ENCODE measurements around the gene QDPR. TPM values are rescaled to one million over a fixed set of nuclear protein-coding genes. Genes with fewer than 3 reads are reported as not detected.

The QDPR gene
- total RNA-seq, 1 donor from 2014 or later, result 25.2 TPM

- H3K4me3 Mint-ChIP-seq, result no peak overlapping the region
- H3K9me3 Mint-ChIP-seq, result no peaks in the 10 kb centered on the region
- peaks cover 10% of the 10 kb centered on the region for H3K4me1 Mint-ChIP-seq
- no peak for TF ChIP-seq CTCF (IDR thresholded peaks at IDR 0.05; ENCODE audit: unreplicated experiment)
- H3K27me3 Mint-ChIP-seq (ENCODE audit: low read depth), result no peaks in the 10 kb centered on the region
- no peak for DNase-seq (ENCODE audit: low spot score in 2 of 2, unreplicated experiment in 2 of 2)
- no peak overlapping the region for H3K27ac Mint-ChIP-seq
- H3K36me3 Mint-ChIP-seq, result peaks cover 41% of the 10 kb centered on the region
Observed at GRCh38 chr4:17489721-17490120, 22.2 kb downstream of the QDPR start.

GRCh38 chr4:17489123-17489522 lies 22.8 kb downstream of the QDPR start:
- no peak for DNase-seq (ENCODE audit: low spot score in 2 of 2, unreplicated experiment in 2 of 2)
- H3K9me3 Mint-ChIP-seq, result no peaks in the 10 kb centered on the region
- no peak for TF ChIP-seq CTCF (IDR thresholded peaks at IDR 0.05; ENCODE audit: unreplicated experiment)
- H3K27ac Mint-ChIP-seq, result no peak overlapping the region
- H3K36me3 Mint-ChIP-seq, result peaks cover 38% of the 10 kb centered on the region
- no peak overlapping the region for H3K4me3 Mint-ChIP-seq
- no peaks in the 10 kb centered on the region for H3K27me3 Mint-ChIP-seq (ENCODE audit: low read depth)
- peaks cover 10% of the 10 kb centered on the region for H3K4me1 Mint-ChIP-seq

- Mint-ChIP-seq H3K4me3 (no peak overlapping the region), H3K9me3 (no peaks in the 10 kb centered on the region), H3K4me1 (no peaks in the 10 kb centered on the region), H3K36me3 (peaks cover 16% of the 10 kb centered on the region), H3K27me3 (ENCODE audit: low read depth) (no peaks in the 10 kb centered on the region), H3K27ac (no peak overlapping the region)
- DNase-seq (ENCODE audit: low spot score in 2 of 2, unreplicated experiment in 2 of 2), result no peak
- no peak for TF ChIP-seq CTCF (IDR thresholded peaks at IDR 0.05; ENCODE audit: unreplicated experiment)
Observed at GRCh38 chr4:17482716-17483115, 29.2 kb downstream of the QDPR start.

- H3K36me3 Mint-ChIP-seq, result peaks cover 6% of the 10 kb centered on the region
- no peaks in the 10 kb centered on the region for H3K9me3 Mint-ChIP-seq
- no peak overlapping the region for H3K4me3 Mint-ChIP-seq
- DNase-seq (ENCODE audit: low spot score in 2 of 2, unreplicated experiment in 2 of 2), result no peak
- no peaks in the 10 kb centered on the region for H3K27me3 Mint-ChIP-seq (ENCODE audit: low read depth)
- H3K27ac Mint-ChIP-seq, result no peak overlapping the region
- no peaks in the 10 kb centered on the region for H3K4me1 Mint-ChIP-seq
- TF ChIP-seq CTCF (IDR thresholded peaks at IDR 0.05; ENCODE audit: unreplicated experiment), result no peak
Observed at GRCh38 chr4:17480955-17481354, 30.9 kb downstream of the QDPR start.

GRCh38 chr4:17480210-17480927 lies 31.5 kb downstream of the QDPR start:
- TF ChIP-seq CTCF (IDR thresholded peaks at IDR 0.05; ENCODE audit: unreplicated experiment), result no peak
- DNase-seq (ENCODE audit: low spot score in 2 of 2, unreplicated experiment in 2 of 2), result no peak
- no peak overlapping the region for H3K4me3 Mint-ChIP-seq

More at GRCh38 chr4:17480210-17480927, 31.5 kb downstream of the QDPR start:
- Mint-ChIP-seq H3K36me3 (peaks cover 5% of the 10 kb centered on the region), H3K4me1 (peaks cover 4% of the 10 kb centered on the region), H3K27ac (no peak overlapping the region), H3K27me3 (ENCODE audit: low read depth) (no peaks in the 10 kb centered on the region), H3K9me3 (no peaks in the 10 kb centered on the region)

Data from mesothelial cell of epicardium (in vitro differentiated cells).